HG03469 (cell line): ENCODE results near the gene CFAP119.

Experiments used
- ATAC-seq: cut with Tn5 transposase; IDR thresholded peaks from one replicate; pipeline ENCODE4 v1.9.1; 2021; ENCODE audit warnings: mild to moderate bottlenecking, moderate library complexity, moderate number of reproducible peaks; ENCODE audit not compliant: unreplicated experiment

CFAP119 gene

GRCh38 chr16:30762991-30763725 is 1.3 kb upstream of the CFAP119 start:
- no peak for ATAC-seq

GRCh38 chr16:30761427-30761927 is 385 bp downstream of the CFAP119 start:
- ATAC-seq = peak; percentile 6

GRCh38 chr16:30760577-30761426 is 1.1 kb downstream of the CFAP119 start:
- ATAC-seq = no peak

GRCh38 chr16:30760001-30760559 is 1.8 kb downstream of the CFAP119 start:
- ATAC-seq = no peak

- ATAC-seq = no peak
Measured at GRCh38 chr16:30758988-30759491, 2.8 kb downstream of the CFAP119 start.

GRCh38 chr16:30757316-30757715 is 4.5 kb downstream of the CFAP119 start:
- ATAC-seq = no peak

GRCh38 chr16:30756781-30757100 is 5.1 kb downstream of the CFAP119 start:
- ATAC-seq = no peak

- ATAC-seq = no peak
Measured at GRCh38 chr16:30755955-30756780, 5.7 kb downstream of the CFAP119 start.

GRCh38 chr16:30753596-30753995 is 8.3 kb downstream of the CFAP119 start:
- no peak for ATAC-seq

- ATAC-seq = no peak
Measured at GRCh38 chr16:30750876-30751465, 10.9 kb downstream of the CFAP119 start.

- ATAC-seq = no peak
Measured at GRCh38 chr16:30750201-30750600, 11.7 kb downstream of the CFAP119 start.

- no peak for ATAC-seq
Measured at GRCh38 chr16:30748634-30749445, 13.0 kb downstream of the CFAP119 start.

- ATAC-seq = peak; percentile 89
Measured at GRCh38 chr16:30747799-30748633, 13.8 kb downstream of the CFAP119 start, which contains the start of gene PHKG2. TSS of gene PHKG2 (plus strand) at chr16:30748425. CDS start at chr16:30748821, 396 bp downstream.

GRCh38 chr16:30747331-30747730 is 14.5 kb downstream of the CFAP119 start:
- no peak for ATAC-seq

- no peak for ATAC-seq
Measured at GRCh38 chr16:30746638-30747175, 15.2 kb downstream of the CFAP119 start.

GRCh38 chr16:30745082-30745481 is 16.8 kb downstream of the CFAP119 start:
- no peak for ATAC-seq

GRCh38 chr16:30744183-30744582 is 17.7 kb downstream of the CFAP119 start:
- no peak for ATAC-seq

- ATAC-seq = no peak
Measured at GRCh38 chr16:30743716-30744115, 18.1 kb downstream of the CFAP119 start.
